Activated B cell treated with CpG ODN at 0.5 μM for 24 hours (primary cell): ENCODE measurements around the gene KCNMA1. TPM values are rescaled to one million over a fixed set of nuclear protein-coding genes. Genes with fewer than 3 reads are reported as not detected.

Source experiments
- ATAC-seq: fragments of 200-7000 bp; cut with Tn5 transposase; one replicate; pipeline ENCODE4 v1.10.0; 2021; ENCODE audit warnings: low read depth, mild to moderate bottlenecking, moderate library complexity
- CTCF ChIA-PET: fragments of 350-600 bp; sonication (Branson Sonifier 250); formaldehyde crosslinking; loops from one replicate; lab custom pipeline; 2021; ENCODE audit warnings: antibody characterized with exemption; lab: Charles Lee
- POLR2A ChIA-PET: fragments of 350-600 bp; sonication (Branson Sonifier 250); formaldehyde crosslinking; loops from one replicate; lab custom pipeline; 2021; ENCODE audit warnings: antibody characterized with exemption; lab: Charles Lee
- DNase-seq: peaks from one replicate; pipeline ENCODE4 v3.0.0; 2022
- H3K27ac Mint-ChIP-seq: one replicate; pipeline ENCODE4 v1.8.0; 2020; ENCODE audit warnings: mixed read lengths
- H3K27me3 Mint-ChIP-seq: one replicate; pipeline ENCODE4 v1.8.0; 2021; ENCODE audit warnings: mixed read lengths
- H3K36me3 Mint-ChIP-seq: one replicate; pipeline ENCODE4 v1.8.0; 2021; ENCODE audit warnings: low read depth, mixed read lengths
- H3K4me1 Mint-ChIP-seq: one replicate; pipeline ENCODE4 v1.8.0; 2021; ENCODE audit warnings: mixed read lengths
- H3K4me3 Mint-ChIP-seq: one replicate; pipeline ENCODE4 v1.8.0; 2020; ENCODE audit warnings: mild to moderate bottlenecking, mixed read lengths
- H3K9me3 Mint-ChIP-seq: one replicate; pipeline ENCODE4 v1.8.0; 2020; ENCODE audit warnings: mixed read lengths
- CTCF ChIP-seq: fragments of 200-600 bp; IDR thresholded peaks from one replicate; pipeline ENCODE4 v1.8.0; 2022; ENCODE audit warnings: antibody characterized with exemption, mild to moderate bottlenecking
- intact Hi-C: fragments of 100-400 bp; cut with micrococcal nuclease; formaldehyde crosslinking; loops from one replicate; pipeline ENCODE4 v1.15.1; 2024
- total RNA-seq: library from RNA; stranded (reverse); gene quantifications from 2 replicates; pipeline ENCODE4 v1.2.3, GENCODE V29; 2022

KCNMA1 gene
- total RNA-seq, 1 donor from 2014 or later, result 3.7 TPM

GRCh38 chr10:77106676-77107075, 530.9 kb downstream of the KCNMA1 start:
- no peaks in the 10 kb centered on the region for H3K9me3 Mint-ChIP-seq
- intact Hi-C loops, result no loop called here
- no peaks in the 10 kb centered on the region for H3K36me3 Mint-ChIP-seq
- H3K27me3 Mint-ChIP-seq, result no peaks in the 10 kb centered on the region
- no peak for TF ChIP-seq CTCF
- H3K27ac Mint-ChIP-seq, result no peak overlapping the region
- ChIA-PET POLR2A (no interaction called here), CTCF (no interaction called here)
- DNase-seq (no peak), ATAC-seq (no peak)
- no peaks in the 10 kb centered on the region for H3K4me1 Mint-ChIP-seq
- no peak overlapping the region for H3K4me3 Mint-ChIP-seq

- DNase-seq (no peak), ATAC-seq (no peak)
- Mint-ChIP-seq H3K36me3 (no peaks in the 10 kb centered on the region), H3K27me3 (no peaks in the 10 kb centered on the region), H3K4me3 (no peak overlapping the region), H3K9me3 (no peaks in the 10 kb centered on the region), H3K27ac (no peak overlapping the region), H3K4me1 (no peaks in the 10 kb centered on the region)
- TF ChIP-seq CTCF, result no peak
- intact Hi-C loops, result no loop called here
- POLR2A ChIA-PET, result no interaction called here
- CTCF ChIA-PET, result no interaction called here
These were observed 531.8 kb downstream of the KCNMA1 start for GRCh38 chr10:77105761-77106221.

DNA sequence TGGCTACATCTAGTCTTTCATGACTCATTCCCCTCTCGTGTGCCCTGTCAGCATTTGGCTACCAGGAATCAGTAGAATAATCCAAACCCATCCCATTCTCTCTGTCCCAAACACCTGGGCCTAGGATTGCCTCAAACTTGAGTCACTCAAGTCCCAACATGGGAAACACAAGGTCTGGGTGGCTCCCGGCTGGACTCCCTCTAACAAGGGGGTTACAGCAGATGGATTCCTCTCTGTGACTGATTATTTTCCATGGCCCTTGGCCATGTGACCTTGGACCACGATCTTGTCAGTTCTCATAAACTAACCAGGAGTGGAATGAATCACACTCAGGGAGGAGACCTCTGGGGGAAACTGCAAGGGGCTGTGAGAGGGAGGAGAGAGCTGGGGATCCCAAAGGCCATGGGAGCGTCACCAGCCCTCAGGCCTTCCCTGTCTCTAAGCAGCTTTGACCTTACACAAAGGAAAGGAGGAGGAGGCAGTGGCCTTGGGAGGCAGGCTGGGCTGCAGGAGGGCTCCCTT, 533.1 kb downstream of the KCNMA1 start:
- no peaks in the 10 kb centered on the region for H3K36me3 Mint-ChIP-seq
- no peak overlapping the region for H3K27ac Mint-ChIP-seq
- no peak overlapping the region for H3K4me3 Mint-ChIP-seq
- TF ChIP-seq CTCF, result no peak
- no peaks in the 10 kb centered on the region for H3K9me3 Mint-ChIP-seq
- ATAC-seq, result no peak
- POLR2A ChIA-PET, result no interaction called here
- no peaks in the 10 kb centered on the region for H3K27me3 Mint-ChIP-seq
- no peaks in the 10 kb centered on the region for H3K4me1 Mint-ChIP-seq
- intact Hi-C loops, result no loop called here
- CTCF ChIA-PET, result no interaction called here
- DNase-seq, result no peak

DNA sequence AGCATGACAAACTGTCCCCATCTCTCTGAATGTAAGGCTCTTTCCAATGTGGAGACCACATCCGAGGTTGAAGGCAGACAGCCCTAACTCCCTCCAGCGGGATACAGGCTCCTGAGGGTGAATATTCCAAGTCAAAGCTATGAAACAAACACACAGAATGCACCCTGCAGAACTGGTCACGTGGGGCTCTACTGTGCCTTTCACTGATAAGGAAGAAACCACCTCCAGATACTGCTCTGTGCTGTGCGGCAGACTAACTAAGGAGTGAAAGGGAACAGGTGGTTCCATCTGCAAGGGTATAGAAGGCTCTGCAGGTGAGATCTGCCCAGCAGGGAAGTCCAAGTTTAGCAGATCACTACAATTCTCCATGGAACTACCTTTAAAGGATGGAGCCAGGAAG, 534.4 kb downstream of the KCNMA1 start:
- no peak for ATAC-seq
- H3K27ac Mint-ChIP-seq, result no peak overlapping the region
- H3K36me3 Mint-ChIP-seq, result no peaks in the 10 kb centered on the region
- intact Hi-C loops, result no loop called here
- ChIA-PET POLR2A (no interaction called here), CTCF (no interaction called here)
- no peak overlapping the region for H3K4me3 Mint-ChIP-seq
- H3K9me3 Mint-ChIP-seq, result no peaks in the 10 kb centered on the region
- H3K27me3 Mint-ChIP-seq, result no peaks in the 10 kb centered on the region
- no peak for TF ChIP-seq CTCF
- no peak for DNase-seq
- no peaks in the 10 kb centered on the region for H3K4me1 Mint-ChIP-seq

DNA sequence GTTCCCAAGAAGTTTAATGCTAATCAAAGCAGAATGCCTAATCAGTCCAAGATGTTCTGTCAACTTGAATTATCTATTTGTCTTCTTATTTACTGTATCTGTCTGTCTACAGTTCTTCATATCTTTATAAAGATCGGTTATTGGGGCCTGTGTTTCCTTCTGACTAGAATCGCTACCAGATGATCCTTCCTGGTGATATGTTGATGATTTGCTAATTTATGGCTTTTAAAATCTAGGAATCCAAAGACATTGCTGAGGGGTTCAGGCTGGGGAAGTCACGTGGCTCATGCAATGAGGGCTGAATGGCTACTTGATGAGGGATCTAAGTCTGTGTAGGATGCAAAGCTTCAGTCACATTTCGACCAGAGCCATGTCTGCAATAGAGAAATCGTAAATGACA, 536.3 kb downstream of the KCNMA1 start:
- no peak overlapping the region for H3K27ac Mint-ChIP-seq

More for the DNA sequence above, 536.3 kb downstream of the KCNMA1 start:
- Mint-ChIP-seq H3K27me3 (no peaks in the 10 kb centered on the region), H3K36me3 (no peaks in the 10 kb centered on the region), H3K4me1 (no peaks in the 10 kb centered on the region), H3K9me3 (no peaks in the 10 kb centered on the region), H3K4me3 (no peak overlapping the region)
- intact Hi-C loops, result no loop called here
- ChIA-PET POLR2A (no interaction called here), CTCF (no interaction called here)
- no peak for TF ChIP-seq CTCF
- ATAC-seq, result no peak
- DNase-seq, result no peak
